ENCODE data around the gene TEX11. TPM values are rescaled to one million over a fixed set of nuclear protein-coding genes. Genes with fewer than 3 reads are reported as not detected.
"Not testable (repeated sequence)": the region's sequence is repeated elsewhere in the genome, so short reads cannot be mapped to it uniquely, and the experiment has no call there.

The TEX11 gene
- total RNA-seq, 1 experiment from 2014 or later, result not detected

- POLR2A ChIA-PET (ENCODE audit: unreplicated experiment), result no interaction called here
- Histone ChIP-seq H3F3A (ENCODE audit: insufficient read depth, low read depth) (no peaks in the 10 kb centered on the region), H3K79me2 (ENCODE audit: low read depth) (no peaks in the 10 kb centered on the region), H3K27me3 (ENCODE audit: insufficient read depth, low read depth) (no peaks in the 10 kb centered on the region), H3K4me1 (replicated peaks; ENCODE audit: insufficient read depth) (no peaks in the 10 kb centered on the region), H3K9me2 (ENCODE audit: insufficient read depth) (no peaks in the 10 kb centered on the region), H3K4me2 (no peak overlapping the region), H3K36me3 (ENCODE audit: low read depth) (no peaks in the 10 kb centered on the region), H3K27ac (no peak overlapping the region), H2AFZ (no peak overlapping the region), H3K9me3 (ENCODE audit: insufficient read depth, low read depth) (no peaks in the 10 kb centered on the region), H4K20me1 (ENCODE audit: insufficient read depth) (no peaks in the 10 kb centered on the region), H3K4me3 (no peak overlapping the region)
- CTCF ChIA-PET, result no interaction called here
- no peak for DNase-seq
- BruUV-seq (replicated peaks), result no TSS peak
- TF ChIP-seq CTCF (conservative IDR thresholded peaks at IDR 0.05) (no peak), EZH2 (IDR thresholded peaks at IDR 0.05; ENCODE audit: low read depth) (no peak)
- intact Hi-C loops (cut with micrococcal nuclease; ENCODE audit: unreplicated experiment), result no loop called here
Measured at GRCh38 chrX:70852294-70852693, 56.2 kb downstream of the TEX11 start.

GRCh38 chrX:70844081-70844480 lies 64.4 kb downstream of the TEX11 start:
- DNase-seq; H3K4me3 ChIP-seq; H3K36me3 ChIP-seq (ENCODE audit: low read depth); H3K27me3 ChIP-seq (ENCODE audit: insufficient read depth, low read depth); H3K27ac ChIP-seq; H3K4me1 ChIP-seq (replicated peaks; ENCODE audit: insufficient read depth); H3K9me3 ChIP-seq (ENCODE audit: insufficient read depth, low read depth); H3K79me2 ChIP-seq (ENCODE audit: low read depth); CTCF ChIA-PET; H3K9me2 ChIP-seq (ENCODE audit: insufficient read depth); POLR2A ChIA-PET (ENCODE audit: unreplicated experiment); H3K4me2 ChIP-seq; H4K20me1 ChIP-seq (ENCODE audit: insufficient read depth); H3F3A ChIP-seq (ENCODE audit: insufficient read depth, low read depth); intact Hi-C loops (cut with micrococcal nuclease; ENCODE audit: unreplicated experiment); BruUV-seq (replicated peaks); H2AFZ ChIP-seq: not testable (repeated sequence)

GRCh38 chrX:70843620-70844019 lies 64.9 kb downstream of the TEX11 start:
- H3K27ac ChIP-seq; H4K20me1 ChIP-seq (ENCODE audit: insufficient read depth); intact Hi-C loops (cut with micrococcal nuclease; ENCODE audit: unreplicated experiment); H3K4me3 ChIP-seq; H3F3A ChIP-seq (ENCODE audit: insufficient read depth, low read depth); H3K9me2 ChIP-seq (ENCODE audit: insufficient read depth); BruUV-seq (replicated peaks); H3K27me3 ChIP-seq (ENCODE audit: insufficient read depth, low read depth); H3K79me2 ChIP-seq (ENCODE audit: low read depth); H3K36me3 ChIP-seq (ENCODE audit: low read depth); H3K4me1 ChIP-seq (replicated peaks; ENCODE audit: insufficient read depth); CTCF ChIA-PET; DNase-seq; POLR2A ChIA-PET (ENCODE audit: unreplicated experiment); H3K9me3 ChIP-seq (ENCODE audit: insufficient read depth, low read depth); H2AFZ ChIP-seq; H3K4me2 ChIP-seq: not testable (repeated sequence)

DNA sequence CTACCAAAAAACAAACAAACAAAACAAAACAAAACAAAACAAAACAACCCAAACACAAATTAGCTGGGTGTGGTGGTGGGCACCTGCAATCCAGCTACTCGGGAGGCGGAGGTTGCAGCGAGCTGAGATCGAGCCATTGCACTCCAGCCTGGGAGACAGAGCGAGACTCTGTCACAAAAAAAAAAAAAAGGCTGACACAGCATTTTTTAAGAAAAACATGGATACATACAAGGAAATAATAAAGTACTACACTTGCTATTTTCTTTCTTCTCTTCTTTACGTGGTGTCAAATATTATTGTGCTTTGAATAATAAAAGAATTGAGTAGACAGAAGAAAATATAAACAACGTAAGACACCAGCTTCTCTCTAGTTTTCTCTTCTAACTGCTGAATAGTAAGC lies 73.9 kb downstream of the TEX11 start:
- no TSS peak for BruUV-seq (replicated peaks)
- POLR2A ChIA-PET (ENCODE audit: unreplicated experiment), result no interaction called here
- DNase-seq, result no peak

More for the DNA sequence above, 73.9 kb downstream of the TEX11 start:
- intact Hi-C loops (cut with micrococcal nuclease; ENCODE audit: unreplicated experiment), result no loop called here
- TF ChIP-seq EZH2 (IDR thresholded peaks at IDR 0.05; ENCODE audit: low read depth) (no peak), CTCF (conservative IDR thresholded peaks at IDR 0.05) (no peak)
- no peak overlapping the region for H3K4me3 ChIP-seq
- no peaks in the 10 kb centered on the region for H4K20me1 ChIP-seq (ENCODE audit: insufficient read depth)
- H3K27me3 ChIP-seq (ENCODE audit: insufficient read depth, low read depth), result peaks cover 12% of the 10 kb centered on the region; the same call in 1 of the 2 replicates
- H2AFZ ChIP-seq, result no peak overlapping the region
- H3K79me2 ChIP-seq (ENCODE audit: low read depth), result no peaks in the 10 kb centered on the region
- no peaks in the 10 kb centered on the region for H3K4me1 ChIP-seq (replicated peaks; ENCODE audit: insufficient read depth)
- CTCF ChIA-PET, result no interaction called here
- H3K36me3 ChIP-seq (ENCODE audit: low read depth), result no peaks in the 10 kb centered on the region
- H3K9me3 ChIP-seq (ENCODE audit: insufficient read depth, low read depth), result no peaks in the 10 kb centered on the region
- no peak overlapping the region for H3K4me2 ChIP-seq
- H3K9me2 ChIP-seq (ENCODE audit: insufficient read depth), result no peaks in the 10 kb centered on the region
- H3K27ac ChIP-seq, result no peak overlapping the region
- H3F3A ChIP-seq (ENCODE audit: insufficient read depth, low read depth), result no peaks in the 10 kb centered on the region
